ENCODE measurements around the gene ADGRE1.

Gene ADGRE1

GRCh38 chr19:6958791-6959190 is 71.4 kb downstream of the ADGRE1 start:
- no peak for DNase-seq (ENCODE audit: low spot score)

GRCh38 chr19:6963244-6963852 is 76.0 kb downstream of the ADGRE1 start:
- no peak for DNase-seq (ENCODE audit: low spot score)

GRCh38 chr19:6963937-6964336 is 76.6 kb downstream of the ADGRE1 start:
- no peak for DNase-seq (ENCODE audit: low spot score)

- no peak for DNase-seq (ENCODE audit: low spot score)
Observed at GRCh38 chr19:6967967-6968366, 80.6 kb downstream of the ADGRE1 start.

- no peak for DNase-seq (ENCODE audit: low spot score)
Observed at GRCh38 chr19:6969490-6969889, 82.1 kb downstream of the ADGRE1 start.

GRCh38 chr19:6970021-6970420 is 82.6 kb downstream of the ADGRE1 start:
- no peak for DNase-seq (ENCODE audit: low spot score)

GRCh38 chr19:6970443-6970842 is 83.1 kb downstream of the ADGRE1 start:
- DNase-seq (ENCODE audit: low spot score): no peak

GRCh38 chr19:6971366-6971765 is 84.0 kb downstream of the ADGRE1 start:
- no peak for DNase-seq (ENCODE audit: low spot score)

GRCh38 chr19:6976197-6976596 is 88.8 kb downstream of the ADGRE1 start:
- DNase-seq (ENCODE audit: low spot score): no peak

GRCh38 chr19:6979399-6979798 is 92.0 kb downstream of the ADGRE1 start:
- DNase-seq (ENCODE audit: low spot score): no peak

GRCh38 chr19:6983448-6983847 is 96.1 kb downstream of the ADGRE1 start:
- DNase-seq (ENCODE audit: low spot score): no peak

GRCh38 chr19:6987850-6988249 is 100.5 kb downstream of the ADGRE1 start:
- no peak for DNase-seq (ENCODE audit: low spot score)

- no peak for DNase-seq (ENCODE audit: low spot score)
Observed at GRCh38 chr19:6988257-6988656, 100.9 kb downstream of the ADGRE1 start.

Measured in iPS-NIHi11 (cell line).